Measurements from ENCODE around the gene MUC13.

The MUC13 gene

DNA sequence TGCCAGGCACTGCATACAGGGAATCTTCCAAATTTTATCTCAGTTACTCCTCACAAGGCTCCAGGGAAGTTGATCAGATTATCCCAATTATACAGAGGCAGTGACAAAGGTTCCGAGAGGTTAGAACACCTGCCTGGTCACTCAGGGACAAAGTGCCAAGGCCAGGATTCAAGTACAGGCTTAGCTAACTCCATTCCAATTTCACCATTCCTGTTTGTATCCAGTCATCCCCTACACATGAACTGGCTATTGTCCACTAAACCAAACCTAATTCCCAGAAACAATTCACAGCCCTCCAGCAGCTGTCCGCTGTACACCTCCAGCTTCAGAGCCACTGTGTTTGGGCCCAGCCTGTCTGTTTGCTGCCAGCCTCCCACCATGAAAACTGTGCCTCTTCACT, 16.0 kb downstream of the MUC13 start:
- H3K27ac ChIP-seq, result no peak overlapping the region
- TF ChIP-seq, protein P1, sequence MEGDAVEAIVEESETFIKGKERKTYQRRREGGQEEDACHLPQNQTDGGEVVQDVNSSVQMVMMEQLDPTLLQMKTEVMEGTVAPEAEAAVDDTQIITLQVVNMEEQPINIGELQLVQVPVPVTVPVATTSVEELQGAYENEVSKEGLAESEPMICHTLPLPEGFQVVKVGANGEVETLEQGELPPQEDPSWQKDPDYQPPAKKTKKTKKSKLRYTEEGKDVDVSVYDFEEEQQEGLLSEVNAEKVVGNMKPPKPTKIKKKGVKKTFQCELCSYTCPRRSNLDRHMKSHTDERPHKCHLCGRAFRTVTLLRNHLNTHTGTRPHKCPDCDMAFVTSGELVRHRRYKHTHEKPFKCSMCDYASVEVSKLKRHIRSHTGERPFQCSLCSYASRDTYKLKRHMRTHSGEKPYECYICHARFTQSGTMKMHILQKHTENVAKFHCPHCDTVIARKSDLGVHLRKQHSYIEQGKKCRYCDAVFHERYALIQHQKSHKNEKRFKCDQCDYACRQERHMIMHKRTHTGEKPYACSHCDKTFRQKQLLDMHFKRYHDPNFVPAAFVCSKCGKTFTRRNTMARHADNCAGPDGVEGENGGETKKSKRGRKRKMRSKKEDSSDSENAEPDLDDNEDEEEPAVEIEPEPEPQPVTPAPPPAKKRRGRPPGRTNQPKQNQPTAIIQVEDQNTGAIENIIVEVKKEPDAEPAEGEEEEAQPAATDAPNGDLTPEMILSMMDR (IDR thresholded peaks at IDR 0.05), result no peak
- no peak for TF ChIP-seq ZFX (IDR thresholded peaks at IDR 0.05; ENCODE audit: borderline replicate concordance)

- no peak for TF ChIP-seq ZFX (IDR thresholded peaks at IDR 0.05; ENCODE audit: borderline replicate concordance)
Measured at GRCh38 chr3:124916837-124917409, 17.6 kb downstream of the MUC13 start.

GRCh38 chr3:124915254-124915653, 19.3 kb downstream of the MUC13 start:
- H3K27ac ChIP-seq, result no peak overlapping the region
- TF ChIP-seq, protein P1 (IDR thresholded peaks at IDR 0.05), result no peak
- TF ChIP-seq ZFX (IDR thresholded peaks at IDR 0.05; ENCODE audit: borderline replicate concordance), result no peak

More at GRCh38 chr3:124916837-124917409, 17.6 kb downstream of the MUC13 start:
- no peak overlapping the region for H3K27ac ChIP-seq

DNA sequence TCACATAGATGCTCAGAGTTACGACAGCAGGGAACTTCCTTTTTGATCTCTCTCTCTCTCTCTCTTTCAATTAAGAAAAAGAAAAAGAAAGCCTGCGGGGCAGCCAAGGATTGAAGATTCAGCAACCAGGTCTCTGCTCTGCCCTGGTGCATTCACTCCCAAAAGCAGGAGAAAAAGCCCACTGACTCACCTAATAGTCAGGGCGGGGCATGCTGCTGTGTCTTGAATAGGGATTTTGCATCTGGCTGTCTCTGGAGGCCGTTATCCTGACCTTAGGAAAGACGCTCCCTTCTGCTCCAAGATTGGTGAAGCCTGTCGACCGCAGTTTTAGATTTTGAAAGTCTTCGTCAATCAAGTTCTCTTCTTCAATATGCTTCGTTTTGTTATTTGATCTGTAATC, 26.6 kb downstream of the MUC13 start:
- TF ChIP-seq, protein P1 (IDR thresholded peaks at IDR 0.05), result no peak
- no peak for TF ChIP-seq ZFX (IDR thresholded peaks at IDR 0.05; ENCODE audit: borderline replicate concordance)

DNA sequence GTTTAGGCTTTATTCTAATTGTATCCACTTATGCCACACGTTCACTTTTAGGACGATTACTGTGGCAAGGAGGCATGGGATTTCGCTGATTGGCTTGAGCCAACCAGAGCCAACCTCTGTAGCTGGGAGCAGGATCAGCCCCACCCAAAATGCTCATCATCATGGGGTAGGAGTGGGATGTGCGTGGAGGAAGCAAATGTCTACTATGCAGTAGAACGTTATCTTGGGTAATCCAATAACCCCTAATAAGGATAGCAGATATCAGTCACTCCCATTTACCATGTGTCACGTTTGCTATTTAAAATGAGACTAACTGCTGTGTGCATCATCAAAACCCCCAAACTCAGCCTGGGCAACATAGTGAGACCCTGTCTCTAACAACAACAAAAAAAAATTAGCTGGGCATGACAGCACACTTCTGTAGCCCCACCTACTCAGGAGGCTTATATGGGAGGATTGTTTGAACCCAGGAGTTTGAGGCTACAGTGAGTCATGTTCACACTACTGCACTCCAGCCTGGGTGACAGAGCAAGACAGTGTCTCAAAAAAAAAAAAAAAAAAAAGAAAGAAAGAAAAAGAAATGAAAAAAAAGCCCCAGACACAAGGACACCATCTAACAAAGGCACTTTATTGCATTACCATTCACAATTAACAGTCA, 29.6 kb downstream of the MUC13 start:
- H3K27ac ChIP-seq, result no peak overlapping the region
- no peak for TF ChIP-seq ZFX (IDR thresholded peaks at IDR 0.05; ENCODE audit: borderline replicate concordance)
- TF ChIP-seq, protein P1 (IDR thresholded peaks at IDR 0.05), result no peak

More for the DNA sequence above, 26.6 kb downstream of the MUC13 start:
- no peak overlapping the region for H3K27ac ChIP-seq

DNA sequence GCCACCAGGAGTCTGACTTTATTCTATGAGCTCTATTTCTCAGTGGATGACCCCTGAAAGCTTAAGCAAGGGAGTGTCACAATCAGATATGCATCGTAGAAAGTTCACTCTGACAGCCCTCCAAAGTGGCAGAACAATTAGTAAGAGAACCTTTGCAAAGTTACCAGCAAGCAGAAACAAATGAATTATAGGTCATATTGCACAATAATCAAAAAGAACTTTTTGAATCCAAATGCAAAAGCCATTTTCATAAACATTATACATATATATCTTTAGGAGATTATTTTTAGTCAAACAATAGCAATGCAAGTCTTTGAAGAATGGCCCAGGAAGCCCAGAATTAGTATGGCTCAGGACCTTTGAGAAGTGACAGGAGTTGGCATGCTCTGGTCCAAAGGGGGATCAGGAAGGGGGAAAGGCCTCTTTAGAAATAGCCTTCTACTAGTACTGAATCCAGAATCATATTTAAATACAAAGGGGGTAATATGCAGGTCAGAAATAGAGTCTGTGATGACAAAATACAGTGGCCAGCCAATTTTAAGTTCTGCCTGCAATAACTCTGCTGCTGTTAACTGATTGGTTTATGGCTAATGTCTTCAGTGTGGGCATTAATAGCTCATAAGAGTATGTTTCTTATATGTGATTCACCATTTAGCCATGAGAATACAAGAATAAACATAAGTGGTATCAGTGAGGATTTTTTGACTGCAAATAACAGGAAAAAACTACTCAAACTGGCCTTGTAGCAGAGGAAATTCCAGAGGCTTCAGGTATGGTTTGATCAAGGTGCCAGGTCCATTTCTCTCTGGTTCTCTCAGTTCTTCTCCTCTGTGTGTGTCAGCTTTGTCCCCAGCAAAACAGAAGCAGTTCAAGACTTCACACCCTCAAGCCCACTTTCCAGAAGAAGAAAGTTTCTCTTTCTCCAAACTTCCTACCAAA, 30.4 kb downstream of the MUC13 start:
- TF ChIP-seq, protein P1 (IDR thresholded peaks at IDR 0.05), result no peak
- no peak for TF ChIP-seq ZFX (IDR thresholded peaks at IDR 0.05; ENCODE audit: borderline replicate concordance)
- H3K27ac ChIP-seq, result no peak overlapping the region

- H3K27ac ChIP-seq, result no peak overlapping the region
- TF ChIP-seq, protein P1 (IDR thresholded peaks at IDR 0.05), result no peak
- TF ChIP-seq ZFX (IDR thresholded peaks at IDR 0.05; ENCODE audit: borderline replicate concordance), result no peak
Measured at GRCh38 chr3:124896824-124897526, 37.6 kb downstream of the MUC13 start.
